Cardiac fibroblast (primary cell): ENCODE data around the gene DEPDC5.

ENCODE experiments used
- DNase-seq, 2 donors: peaks; one replicate each; pipeline versions ENCODE4 v3.0.0 to v3.0.0-alpha.2; 2010; ENCODE audit warnings: low read depth in 2 of 2
- H3K4me3 ChIP-seq, 2 donors: replicated peaks in 1 of 2; 1 replicate in 1 of 2; 2 replicates in 1 of 2; pipeline ENCODE4 v1.5.1; 2011; ENCODE audit warnings: low read depth in 2 of 2, low read length in 2 of 2, mild to moderate bottlenecking in 2 of 2, moderate library complexity in 1 of 2
- CTCF ChIP-seq: IDR thresholded peaks from one replicate; pipeline ENCODE4 v1.5.1; 2011; ENCODE audit warnings: low read depth, mild to moderate bottlenecking, low read length, inconsistent platforms

The DEPDC5 gene

GRCh38 chr22:31748490-31748889 lies 5.3 kb upstream of the DEPDC5 start:
- no peak for TF ChIP-seq CTCF

GRCh38 chr22:31749636-31750364 lies 4.0 kb upstream of the DEPDC5 start, which contains the start of gene PRR14L:
Gene PRR14L (minus strand): TSS chr22:31750132. CDS start chr22:31738860, 11,272 bp downstream.
- peak within 1 kb of the TSS; percentile 94 to 97 for H3K4me3 ChIP-seq
- no peak for TF ChIP-seq CTCF
- DNase-seq: peak; percentile 96

More at GRCh38 chr22:31748490-31748889, 5.3 kb upstream of the DEPDC5 start:
- DNase-seq: peak in 1 of 2 donors; percentile 13
- peak overlapping the region; percentile 94 to 97 for H3K4me3 ChIP-seq

GRCh38 chr22:31750365-31751284 lies 3.2 kb upstream of the DEPDC5 start:
- no peak for TF ChIP-seq CTCF
- peak overlapping the region; percentile 8 to 94 for H3K4me3 ChIP-seq
- no peak for DNase-seq

- DNase-seq: no peak
- TF ChIP-seq CTCF: no peak
- H3K4me3 ChIP-seq: no peak overlapping the region
Observed at GRCh38 chr22:31752096-31752847, 1.5 kb upstream of the DEPDC5 start.

GRCh38 chr22:31753005-31753633 lies 700 bp upstream of the DEPDC5 start:
- DNase-seq: peak in 1 of 2 donors; percentile 46
- peak overlapping the region; percentile 31 to 87 for H3K4me3 ChIP-seq
- TF ChIP-seq CTCF: no peak

- H3K4me3 ChIP-seq: peak overlapping the region; percentile 87 to 97
- DNase-seq: peak in 1 of 2 donors; percentile 11
- no peak for TF ChIP-seq CTCF
Observed at GRCh38 chr22:31754813-31755212, 994 bp downstream of the DEPDC5 start.
